Kidney (tissue), 14 donors: ENCODE data around the gene UNCX. TPM values are rescaled to one million over a fixed set of nuclear protein-coding genes. Genes with fewer than 3 reads are reported as not detected.

Source experiments
- DNase-seq, 5 donors: peaks; one replicate each; pipeline ENCODE4 v3.0.0-alpha.2; 2013 to 2020
- FAIRE-seq: peaks from 2 replicates; lab custom pipeline; 2012; peaks lifted over from hg19 to GRCh38; lab: Jason Lieb, UNC
- H3K27ac ChIP-seq, 2 donors: one replicate each; pipeline ENCODE4 v1.7.0; 2013; ENCODE audit warnings: low read depth in 2 of 2, low read length in 2 of 2, inconsistent platforms in 1 of 2
- H3K27me3 ChIP-seq: one replicate; pipeline ENCODE4 v1.7.1; 2013; ENCODE audit warnings: low read length, inconsistent platforms; ENCODE audit not compliant: control insufficient read depth, insufficient read depth
- H3K36me3 ChIP-seq, 3 donors: one replicate each; pipeline versions ENCODE4 v1.7.0 to v1.7.1; 2013; ENCODE audit warnings: low read length in 3 of 3, control low read depth in 1 of 3, inconsistent platforms in 1 of 3; ENCODE audit not compliant: insufficient read depth in 3 of 3, control insufficient read depth in 2 of 3
- H3K4me1 ChIP-seq, 3 donors: one replicate each; pipeline versions ENCODE4 v1.7.0 to v1.7.1; 2013; ENCODE audit warnings: low read length in 3 of 3, inconsistent platforms in 1 of 3, low read depth in 1 of 3; ENCODE audit not compliant: control insufficient read depth in 2 of 3, insufficient read depth in 2 of 3
- H3K4me3 ChIP-seq, 3 donors: one replicate each; pipeline versions ENCODE4 v1.7.0 to v1.8.1; 2013; ENCODE audit warnings: low read length in 3 of 3, control low read depth in 1 of 3, inconsistent platforms in 1 of 3
- H3K9ac ChIP-seq, 3 donors: one replicate each; pipeline versions ENCODE4 v1.7.0 to v1.7.1; 2013; ENCODE audit warnings: low read length in 3 of 3, control low read depth in 1 of 3, inconsistent platforms in 1 of 3
- H3K9me3 ChIP-seq, 3 donors: one replicate each; pipeline versions ENCODE4 v1.7.0 to v1.7.1; 2013; ENCODE audit warnings: low read length in 3 of 3, control low read depth in 1 of 3, inconsistent platforms in 1 of 3; ENCODE audit not compliant: control insufficient read depth in 2 of 3, insufficient read depth in 1 of 3
- intact Hi-C: fragments of 100-400 bp; cut with DNase I; formaldehyde crosslinking; loops from one replicate; pipeline ENCODE4 v1.11.1; 2022
- polyA plus RNA-seq: library from polyadenylated mRNA; stranded (reverse); fragments of 350-450 nt; fragmentation: Illumina TruSeq; extraction: RNeasy Lipid Tissue Mini Kit (QIAGEN cat#74804); gene quantifications from one replicate; pipeline ENCODE4 v1.2.3, GENCODE V29; 2014; ENCODE audit warnings: low read depth, low replicate concordance; ENCODE audit not compliant: insufficient read depth
- total RNA-seq: library from RNA; stranded (reverse); fragmentation: NEBNext Ultra II Directional; extraction: Animal tissue kit (Norgen Biotek cat#: 25700); gene quantifications from one replicate; pipeline ENCODE4 v1.2.1, GENCODE V29; 2021
- TF ChIP-seq, protein P1 (sequence below): IDR thresholded peaks from 3 replicates; pipeline ENCODE4 v1.5.1; 2012; ENCODE audit warnings: mild to moderate bottlenecking, moderate library complexity, borderline replicate concordance; ENCODE audit not compliant: insufficient read depth; ENCODE audit errors: extremely low read depth
- donor health status: control.
- donor health status: control.
- donor health status: control.
- donor health status: control.
- donor health status: control.
- donor health status: DM: yes; HTN: yes; CAD: no.
- donor health status: Normal renal cell carcinoma (clear cell type).

The UNCX gene
- total and polyA plus RNA-seq, 2 donors from 2014 or later: 1.4 to 2.0 TPM

DNA sequence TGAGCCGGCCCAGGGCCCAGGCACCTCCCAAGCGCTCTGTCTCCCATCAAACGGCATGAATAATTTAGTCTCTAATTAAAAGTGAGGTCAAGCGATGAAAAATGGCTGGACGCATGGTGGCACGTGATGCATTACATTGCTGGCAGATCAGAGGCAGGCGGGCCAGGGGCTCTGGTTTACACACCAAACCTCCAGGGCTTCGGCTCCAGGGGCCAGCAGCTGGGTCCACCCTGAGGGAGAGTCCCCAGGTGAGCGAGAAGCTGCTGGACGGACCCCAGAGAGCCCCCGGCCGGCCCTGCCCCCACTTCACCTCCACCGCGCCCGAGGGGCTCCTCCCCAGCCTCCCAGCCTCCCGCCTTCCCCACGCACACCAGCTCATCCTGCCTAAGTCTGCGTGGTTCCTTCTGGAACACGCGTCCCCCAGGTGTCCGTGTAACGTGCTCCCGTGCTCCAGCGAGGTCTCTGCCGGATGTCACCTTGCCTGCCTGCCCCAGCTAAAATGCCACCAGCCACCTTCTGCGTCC is 23.2 kb downstream of the UNCX start:
- Histone ChIP-seq H3K36me3 (no peaks in the 10 kb centered on the region), H3K27ac (no peak overlapping the region), H3K9ac (no peak overlapping the region), H3K9me3 (no peaks in the 10 kb centered on the region), H3K4me1 (no peaks in the 10 kb centered on the region), H3K27me3 (peaks cover 3% of the 10 kb centered on the region), H3K4me3 (no peak overlapping the region)
- TF ChIP-seq, protein P1, sequence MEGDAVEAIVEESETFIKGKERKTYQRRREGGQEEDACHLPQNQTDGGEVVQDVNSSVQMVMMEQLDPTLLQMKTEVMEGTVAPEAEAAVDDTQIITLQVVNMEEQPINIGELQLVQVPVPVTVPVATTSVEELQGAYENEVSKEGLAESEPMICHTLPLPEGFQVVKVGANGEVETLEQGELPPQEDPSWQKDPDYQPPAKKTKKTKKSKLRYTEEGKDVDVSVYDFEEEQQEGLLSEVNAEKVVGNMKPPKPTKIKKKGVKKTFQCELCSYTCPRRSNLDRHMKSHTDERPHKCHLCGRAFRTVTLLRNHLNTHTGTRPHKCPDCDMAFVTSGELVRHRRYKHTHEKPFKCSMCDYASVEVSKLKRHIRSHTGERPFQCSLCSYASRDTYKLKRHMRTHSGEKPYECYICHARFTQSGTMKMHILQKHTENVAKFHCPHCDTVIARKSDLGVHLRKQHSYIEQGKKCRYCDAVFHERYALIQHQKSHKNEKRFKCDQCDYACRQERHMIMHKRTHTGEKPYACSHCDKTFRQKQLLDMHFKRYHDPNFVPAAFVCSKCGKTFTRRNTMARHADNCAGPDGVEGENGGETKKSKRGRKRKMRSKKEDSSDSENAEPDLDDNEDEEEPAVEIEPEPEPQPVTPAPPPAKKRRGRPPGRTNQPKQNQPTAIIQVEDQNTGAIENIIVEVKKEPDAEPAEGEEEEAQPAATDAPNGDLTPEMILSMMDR: no peak
- peak in 4 of 5 donors; percentile 61 to 77 (median 76) for DNase-seq
- intact Hi-C loops: no loop called here
- no peak for FAIRE-seq

DNA sequence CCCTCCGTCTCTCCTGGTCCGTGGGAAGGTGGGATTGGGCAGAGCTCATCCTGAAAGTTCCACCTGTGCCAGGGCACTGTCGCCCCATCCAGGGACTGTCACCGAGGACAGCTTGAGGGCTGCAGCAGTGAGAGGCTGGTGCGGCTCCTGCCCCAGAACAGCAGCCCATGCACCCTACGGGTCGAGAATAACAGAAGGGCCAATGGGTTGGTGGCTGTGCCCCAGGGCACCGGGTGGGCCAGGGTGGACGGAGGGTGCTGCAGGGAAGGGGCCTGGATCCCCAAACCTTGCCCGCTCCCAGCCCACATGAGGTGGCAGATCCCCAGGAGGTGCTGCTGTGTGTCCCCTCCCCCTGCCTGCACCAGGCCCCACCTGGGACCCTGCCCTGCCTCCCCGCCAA is 23.9 kb downstream of the UNCX start:
- FAIRE-seq (no peak), DNase-seq (peak in 1 of 5 donors; percentile 68)
- no peak overlapping the region for H3K9ac ChIP-seq
- TF ChIP-seq, protein P1: no peak
- no peaks in the 10 kb centered on the region for H3K36me3 ChIP-seq
- H3K4me3 ChIP-seq: no peak overlapping the region
- no peaks in the 10 kb centered on the region for H3K4me1 ChIP-seq
- H3K9me3 ChIP-seq: no peaks in the 10 kb centered on the region
- H3K27me3 ChIP-seq: peaks cover 3% of the 10 kb centered on the region
- intact Hi-C loops: no loop called here
- H3K27ac ChIP-seq: no peak overlapping the region

DNA sequence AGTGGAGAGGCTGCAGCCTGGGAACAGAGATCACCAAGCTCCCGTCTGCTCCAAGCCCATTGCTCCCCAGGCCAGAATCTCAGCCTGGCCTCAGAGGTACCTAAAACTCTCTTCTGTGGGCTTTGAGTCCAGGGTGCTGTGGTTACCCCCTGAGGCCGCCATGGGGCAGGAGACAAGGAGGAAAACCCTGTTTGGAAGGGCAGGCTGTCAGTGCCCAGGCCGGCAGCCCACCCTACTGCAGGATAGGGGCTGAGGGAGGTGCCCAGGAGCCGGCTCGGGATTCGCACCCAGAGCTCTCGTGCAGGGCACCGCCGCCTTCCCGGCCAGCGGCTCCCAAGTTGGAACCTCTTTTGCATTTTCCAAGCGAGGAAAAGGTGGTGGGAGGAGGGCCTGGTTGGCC is 24.5 kb downstream of the UNCX start:
- H3K36me3 ChIP-seq: no peaks in the 10 kb centered on the region
- TF ChIP-seq, protein P1: no peak
- H3K4me1 ChIP-seq: no peaks in the 10 kb centered on the region
- DNase-seq: peak in 1 of 5 donors; percentile 41
- peaks cover 3% of the 10 kb centered on the region for H3K27me3 ChIP-seq
- H3K27ac ChIP-seq: no peak overlapping the region
- no peaks in the 10 kb centered on the region for H3K9me3 ChIP-seq
- intact Hi-C loops: no loop called here
- H3K4me3 ChIP-seq: no peak overlapping the region
- FAIRE-seq: no peak
- H3K9ac ChIP-seq: no peak overlapping the region

DNA sequence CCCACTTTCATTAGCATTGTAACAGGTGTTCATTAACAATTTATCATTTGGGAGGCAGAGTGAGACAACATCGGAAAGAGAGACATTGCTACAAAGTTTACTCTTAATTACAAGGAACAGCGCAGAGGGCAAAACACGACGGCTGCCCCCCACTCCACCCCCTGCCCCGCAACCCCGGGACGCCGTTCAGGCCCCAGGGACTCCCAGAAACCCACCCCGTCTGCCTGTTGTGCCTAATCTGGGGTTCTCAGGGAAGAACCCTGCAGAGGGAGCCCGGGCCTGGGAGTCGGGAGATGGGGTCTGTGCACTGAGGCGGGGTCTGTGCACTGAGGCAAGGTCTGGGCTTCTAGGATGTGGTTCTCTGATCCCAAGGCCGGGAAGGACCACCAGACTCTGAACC is 25.2 kb downstream of the UNCX start:
- Histone ChIP-seq H3K36me3 (no peaks in the 10 kb centered on the region), H3K27ac (no peak overlapping the region), H3K9me3 (no peaks in the 10 kb centered on the region), H3K9ac (no peak overlapping the region), H3K4me3 (no peak overlapping the region), H3K27me3 (peaks cover 3% of the 10 kb centered on the region), H3K4me1 (no peaks in the 10 kb centered on the region)
- TF ChIP-seq, protein P1: no peak
- FAIRE-seq (no peak), DNase-seq (no peak)
- intact Hi-C loops: no loop called here
